Skeletal muscle satellite cell (primary cell): ENCODE measurements around the gene COL25A1.

Experiments
- H3K27me3 ChIP-seq: 2 replicates; pipeline ENCODE4 v1.7.0; 2013; ENCODE audit warnings: low read length; ENCODE audit not compliant: control insufficient read depth, insufficient read depth
- H3K36me3 ChIP-seq: 2 replicates; pipeline ENCODE4 v1.7.0; 2013; ENCODE audit warnings: mild to moderate bottlenecking, control low read depth, low read length; ENCODE audit not compliant: insufficient read depth
- H3K4me1 ChIP-seq: 2 replicates; pipeline ENCODE4 v1.7.0; 2013; ENCODE audit warnings: low read length; ENCODE audit not compliant: control insufficient read depth, insufficient read depth
- H3K4me2 ChIP-seq: 2 replicates; pipeline ENCODE4 v1.7.0; 2013; ENCODE audit warnings: mild to moderate bottlenecking, low read length
- H3K4me3 ChIP-seq: 2 replicates; pipeline ENCODE4 v1.7.0; 2013; ENCODE audit warnings: low read length
- H3K9ac ChIP-seq: 2 replicates; pipeline ENCODE4 v1.7.0; 2013; ENCODE audit warnings: mild to moderate bottlenecking, low read depth, low read length, moderate library complexity
- H3K9me3 ChIP-seq: replicated peaks from 2 replicates; pipeline ENCODE4 v1.7.0; 2013; ENCODE audit warnings: mild to moderate bottlenecking, control low read depth, low read length

COL25A1 gene

GRCh38 chr4:108919226-108919893 is 383.1 kb downstream of the COL25A1 start:
- no peaks in the 10 kb centered on the region for H3K27me3 ChIP-seq
- no peaks in the 10 kb centered on the region for H3K36me3 ChIP-seq
- H3K4me2 ChIP-seq, result no peak overlapping the region
- H3K9ac ChIP-seq, result no peak overlapping the region
- H3K4me3 ChIP-seq, result no peak overlapping the region
- no peaks in the 10 kb centered on the region for H3K4me1 ChIP-seq
- no peaks in the 10 kb centered on the region for H3K9me3 ChIP-seq

- no peaks in the 10 kb centered on the region for H3K9me3 ChIP-seq
- H3K4me1 ChIP-seq, result no peaks in the 10 kb centered on the region
- no peak overlapping the region for H3K4me3 ChIP-seq
- no peaks in the 10 kb centered on the region for H3K27me3 ChIP-seq
- no peak overlapping the region for H3K4me2 ChIP-seq
- H3K9ac ChIP-seq, result no peak overlapping the region
- H3K36me3 ChIP-seq, result no peaks in the 10 kb centered on the region
Observed at GRCh38 chr4:108917255-108917654, 385.2 kb downstream of the COL25A1 start.

- Histone ChIP-seq H3K9ac (no peak overlapping the region), H3K9me3 (no peaks in the 10 kb centered on the region), H3K36me3 (no peaks in the 10 kb centered on the region), H3K4me2 (no peak overlapping the region), H3K4me1 (no peaks in the 10 kb centered on the region), H3K4me3 (no peak overlapping the region), H3K27me3 (no peaks in the 10 kb centered on the region)
Observed at GRCh38 chr4:108916638-108917037, 385.8 kb downstream of the COL25A1 start.

GRCh38 chr4:108906866-108907367 is 395.5 kb downstream of the COL25A1 start:
- H3K9me3 ChIP-seq, result no peaks in the 10 kb centered on the region
- H3K27me3 ChIP-seq, result no peaks in the 10 kb centered on the region
- H3K4me3 ChIP-seq, result no peak overlapping the region
- no peak overlapping the region for H3K9ac ChIP-seq
- H3K4me2 ChIP-seq, result no peak overlapping the region
- H3K36me3 ChIP-seq, result no peaks in the 10 kb centered on the region
- peaks cover under 1% of the 10 kb centered on the region for H3K4me1 ChIP-seq

GRCh38 chr4:108906006-108906405 is 396.5 kb downstream of the COL25A1 start:
- H3K4me2 ChIP-seq, result no peak overlapping the region
- no peak overlapping the region for H3K9ac ChIP-seq
- peaks cover 9% of the 10 kb centered on the region for H3K4me1 ChIP-seq
- H3K9me3 ChIP-seq, result no peaks in the 10 kb centered on the region
- H3K36me3 ChIP-seq, result no peaks in the 10 kb centered on the region
- H3K4me3 ChIP-seq, result no peak overlapping the region
- no peaks in the 10 kb centered on the region for H3K27me3 ChIP-seq

- H3K27me3 ChIP-seq, result no peaks in the 10 kb centered on the region
Observed at GRCh38 chr4:108903464-108904221, 398.8 kb downstream of the COL25A1 start.

GRCh38 chr4:108902769-108903168 is 399.7 kb downstream of the COL25A1 start:
- Histone ChIP-seq H3K4me2 (no peak overlapping the region), H3K36me3 (no peaks in the 10 kb centered on the region), H3K9me3 (no peaks in the 10 kb centered on the region), H3K4me3 (no peak overlapping the region), H3K27me3 (no peaks in the 10 kb centered on the region), H3K9ac (no peak overlapping the region), H3K4me1 (peaks cover 18% of the 10 kb centered on the region)

More at GRCh38 chr4:108903464-108904221, 398.8 kb downstream of the COL25A1 start:
- Histone ChIP-seq H3K4me2 (no peak overlapping the region), H3K4me1 (peaks cover 18% of the 10 kb centered on the region), H3K36me3 (no peaks in the 10 kb centered on the region), H3K9me3 (no peaks in the 10 kb centered on the region), H3K9ac (no peak overlapping the region), H3K4me3 (no peak overlapping the region)

- no peaks in the 10 kb centered on the region for H3K36me3 ChIP-seq
- H3K4me1 ChIP-seq, result peaks cover 18% of the 10 kb centered on the region
- H3K9me3 ChIP-seq, result no peaks in the 10 kb centered on the region
- H3K9ac ChIP-seq, result no peak overlapping the region
- H3K4me2 ChIP-seq, result no peak overlapping the region
- H3K4me3 ChIP-seq, result no peak overlapping the region
- H3K27me3 ChIP-seq, result no peaks in the 10 kb centered on the region
Observed at GRCh38 chr4:108901291-108901690, 401.2 kb downstream of the COL25A1 start.

- Histone ChIP-seq H3K4me1 (peaks cover 18% of the 10 kb centered on the region), H3K4me3 (no peak overlapping the region)
Observed at GRCh38 chr4:108900018-108900580, 402.4 kb downstream of the COL25A1 start.

GRCh38 chr4:108893468-108893867 is 409.0 kb downstream of the COL25A1 start:
- Histone ChIP-seq H3K36me3 (no peaks in the 10 kb centered on the region), H3K9ac (no peak overlapping the region), H3K4me3 (no peak overlapping the region), H3K9me3 (no peaks in the 10 kb centered on the region), H3K4me2 (no peak overlapping the region), H3K27me3 (no peaks in the 10 kb centered on the region), H3K4me1 (peaks cover 7% of the 10 kb centered on the region)

More at GRCh38 chr4:108900018-108900580, 402.4 kb downstream of the COL25A1 start:
- H3K4me2 ChIP-seq, result no peak overlapping the region
- no peaks in the 10 kb centered on the region for H3K9me3 ChIP-seq
- H3K27me3 ChIP-seq, result no peaks in the 10 kb centered on the region
- H3K9ac ChIP-seq, result no peak overlapping the region
- H3K36me3 ChIP-seq, result no peaks in the 10 kb centered on the region

GRCh38 chr4:108891896-108892590 is 410.4 kb downstream of the COL25A1 start:
- Histone ChIP-seq H3K9me3 (no peaks in the 10 kb centered on the region), H3K36me3 (no peaks in the 10 kb centered on the region), H3K4me3 (no peak overlapping the region), H3K4me2 (no peak overlapping the region), H3K27me3 (no peaks in the 10 kb centered on the region), H3K9ac (no peak overlapping the region), H3K4me1 (peaks cover 13% of the 10 kb centered on the region)
